Ishikawa (cell line): ENCODE measurements around the gene ATP9B.

Experiments
- CEBPB ChIP-seq: IDR thresholded peaks from 2 replicates; pipeline ENCODE4 v1.6.1; 2012
- CREB1 ChIP-seq: IDR thresholded peaks from 2 replicates; pipeline ENCODE4 v1.6.1; 2012; ENCODE audit warnings: low read depth
- EP300 ChIP-seq: IDR thresholded peaks from 2 replicates; pipeline ENCODE4 v1.6.1; 2012; ENCODE audit warnings: borderline replicate concordance
- FOXM1 ChIP-seq: IDR thresholded peaks from 2 replicates; pipeline ENCODE4 v1.6.1; 2012; ENCODE audit warnings: low read depth, borderline replicate concordance
- ZBTB7A ChIP-seq: IDR thresholded peaks from 2 replicates; pipeline ENCODE4 v1.6.1; 2012; ENCODE audit warnings: low read depth
- TF ChIP-seq, protein P1 (sequence below): IDR thresholded peaks from 2 replicates; pipeline ENCODE4 v1.6.1; 2012; ENCODE audit warnings: low read depth, mild to moderate bottlenecking
- TF ChIP-seq, protein P2 (sequence below): IDR thresholded peaks from 2 replicates; pipeline ENCODE4 v1.6.1; 2012

DNA sequence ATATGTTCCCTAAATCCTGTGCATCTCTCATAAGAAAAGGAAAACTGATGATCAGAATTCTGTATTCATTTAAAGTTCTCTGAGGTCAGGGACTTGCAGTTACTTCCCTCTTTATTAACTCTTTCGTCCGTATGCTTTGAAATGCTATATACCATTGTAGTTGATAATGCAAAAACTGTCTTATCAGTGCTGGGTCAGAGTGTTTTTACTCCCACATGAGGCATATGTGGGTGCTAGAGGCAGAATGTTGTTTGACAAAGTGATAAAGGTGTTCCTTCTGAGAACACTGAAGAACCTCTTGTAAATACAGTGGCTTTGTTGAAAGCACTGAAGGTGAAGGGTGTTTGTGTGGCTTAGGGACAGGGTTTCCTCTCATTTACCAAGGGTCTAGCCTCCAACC is 190.0 kb downstream of the ATP9B start:
- TF ChIP-seq, protein P1, sequence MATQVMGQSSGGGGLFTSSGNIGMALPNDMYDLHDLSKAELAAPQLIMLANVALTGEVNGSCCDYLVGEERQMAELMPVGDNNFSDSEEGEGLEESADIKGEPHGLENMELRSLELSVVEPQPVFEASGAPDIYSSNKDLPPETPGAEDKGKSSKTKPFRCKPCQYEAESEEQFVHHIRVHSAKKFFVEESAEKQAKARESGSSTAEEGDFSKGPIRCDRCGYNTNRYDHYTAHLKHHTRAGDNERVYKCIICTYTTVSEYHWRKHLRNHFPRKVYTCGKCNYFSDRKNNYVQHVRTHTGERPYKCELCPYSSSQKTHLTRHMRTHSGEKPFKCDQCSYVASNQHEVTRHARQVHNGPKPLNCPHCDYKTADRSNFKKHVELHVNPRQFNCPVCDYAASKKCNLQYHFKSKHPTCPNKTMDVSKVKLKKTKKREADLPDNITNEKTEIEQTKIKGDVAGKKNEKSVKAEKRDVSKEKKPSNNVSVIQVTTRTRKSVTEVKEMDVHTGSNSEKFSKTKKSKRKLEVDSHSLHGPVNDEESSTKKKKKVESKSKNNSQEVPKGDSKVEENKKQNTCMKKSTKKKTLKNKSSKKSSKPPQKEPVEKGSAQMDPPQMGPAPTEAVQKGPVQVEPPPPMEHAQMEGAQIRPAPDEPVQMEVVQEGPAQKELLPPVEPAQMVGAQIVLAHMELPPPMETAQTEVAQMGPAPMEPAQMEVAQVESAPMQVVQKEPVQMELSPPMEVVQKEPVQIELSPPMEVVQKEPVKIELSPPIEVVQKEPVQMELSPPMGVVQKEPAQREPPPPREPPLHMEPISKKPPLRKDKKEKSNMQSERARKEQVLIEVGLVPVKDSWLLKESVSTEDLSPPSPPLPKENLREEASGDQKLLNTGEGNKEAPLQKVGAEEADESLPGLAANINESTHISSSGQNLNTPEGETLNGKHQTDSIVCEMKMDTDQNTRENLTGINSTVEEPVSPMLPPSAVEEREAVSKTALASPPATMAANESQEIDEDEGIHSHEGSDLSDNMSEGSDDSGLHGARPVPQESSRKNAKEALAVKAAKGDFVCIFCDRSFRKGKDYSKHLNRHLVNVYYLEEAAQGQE: no peak
- no peak for TF ChIP-seq EP300
- TF ChIP-seq ZBTB7A: no peak
- TF ChIP-seq, protein P2, sequence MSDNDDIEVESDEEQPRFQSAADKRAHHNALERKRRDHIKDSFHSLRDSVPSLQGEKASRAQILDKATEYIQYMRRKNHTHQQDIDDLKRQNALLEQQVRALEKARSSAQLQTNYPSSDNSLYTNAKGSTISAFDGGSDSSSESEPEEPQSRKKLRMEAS: no peak
- TF ChIP-seq CREB1: no peak
- TF ChIP-seq FOXM1: no peak
- TF ChIP-seq CEBPB: no peak
